ENCODE results near the gene TRPM2.

TRPM2 gene

DNA sequence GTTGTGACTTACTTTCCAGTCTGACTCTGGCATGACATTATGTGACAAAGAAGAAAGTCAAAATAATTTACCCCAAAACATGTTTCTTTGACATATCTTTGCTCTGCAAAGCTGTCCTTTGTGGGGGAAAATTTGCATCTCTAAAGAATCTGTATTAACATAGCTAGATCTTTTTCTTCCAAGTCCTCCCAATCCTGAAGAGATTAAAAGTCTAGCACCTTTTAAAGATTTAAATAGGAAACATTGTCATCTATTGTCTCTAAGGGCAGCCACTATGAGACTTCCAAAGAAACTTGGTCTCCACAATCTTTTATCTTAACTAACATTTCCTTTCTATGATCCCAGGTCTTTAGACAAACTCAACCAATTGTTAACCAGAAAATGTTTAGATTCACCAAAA, 117.9 kb downstream of the TRPM2 start:
- DNase-seq, result no peak

DNA sequence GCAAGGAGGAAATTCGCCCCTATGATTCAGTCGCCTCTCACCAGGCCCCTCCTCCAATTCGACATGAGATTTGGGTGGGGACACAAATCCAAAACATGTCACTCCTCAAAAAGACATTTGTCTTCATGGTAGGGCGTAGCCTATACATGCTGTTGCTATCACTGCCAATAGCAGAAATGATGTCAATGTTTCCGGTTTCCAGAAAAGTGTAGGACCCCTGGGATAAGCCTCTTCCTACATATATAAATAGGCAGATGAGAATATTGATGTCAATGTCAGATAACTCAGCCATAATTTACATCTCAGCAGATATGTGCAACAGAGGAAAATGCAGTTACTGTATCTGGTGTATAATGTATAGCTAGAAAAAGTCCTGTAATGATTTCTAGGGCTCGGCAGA, 118.6 kb downstream of the TRPM2 start:
- DNase-seq, result no peak

DNA sequence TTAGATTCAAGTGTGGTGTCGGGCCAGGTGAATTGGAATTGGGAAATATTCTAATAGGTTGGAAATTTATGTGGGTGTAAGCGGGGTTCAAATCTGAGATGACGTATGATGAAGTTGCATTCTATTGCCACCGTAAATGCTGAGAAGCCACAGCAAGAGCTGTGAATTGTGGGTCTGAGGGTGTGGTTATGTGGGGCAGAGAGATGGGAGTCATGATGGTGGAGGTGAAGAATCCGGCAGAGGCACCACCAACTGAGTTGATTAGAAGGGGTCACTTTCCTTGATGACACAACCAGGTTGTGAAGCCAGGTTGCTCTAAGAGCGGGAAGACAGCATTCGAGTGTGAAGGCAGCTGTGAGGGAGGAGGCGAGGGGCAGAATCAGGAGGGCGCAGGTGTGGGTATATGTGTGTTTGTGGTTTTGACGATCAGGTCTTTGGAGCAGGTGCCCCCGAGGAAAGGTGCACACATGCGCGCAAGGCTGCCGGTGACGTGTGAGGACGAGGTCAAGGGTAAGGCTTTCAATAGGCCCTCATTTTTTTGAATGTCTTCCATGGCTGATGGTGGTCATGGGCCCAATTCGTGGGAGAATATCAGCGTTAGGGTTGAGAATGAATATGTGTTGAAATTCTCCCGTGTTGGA, 120.6 kb downstream of the TRPM2 start:
- DNase-seq, result no peak

DNA sequence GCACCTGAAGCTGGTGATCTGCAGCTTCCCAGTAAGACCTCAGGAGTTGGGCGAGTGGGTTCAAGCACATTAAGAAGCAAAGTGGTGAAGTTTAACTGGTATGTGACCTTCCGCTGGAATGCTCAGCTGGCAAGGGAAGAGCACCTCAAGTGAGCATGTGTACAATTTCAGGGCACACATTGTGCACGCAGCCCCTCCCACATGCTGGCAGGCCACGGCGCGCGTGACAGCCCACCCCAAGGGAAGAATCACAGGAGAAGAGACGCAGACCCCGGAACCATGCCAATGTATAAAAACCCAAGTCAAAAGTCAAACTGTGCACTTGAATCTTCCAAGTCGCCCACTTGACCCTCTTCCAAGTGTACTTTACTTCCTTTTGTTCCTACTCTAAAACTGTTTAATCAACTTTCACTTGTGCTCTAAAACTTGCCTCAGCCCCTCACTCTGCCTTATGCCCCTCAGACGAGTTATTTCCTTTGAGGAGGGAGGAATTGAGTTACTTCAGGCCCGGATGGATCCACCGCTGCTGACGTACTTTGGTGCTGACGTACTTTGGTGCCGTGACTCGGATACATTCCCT, 121.9 kb downstream of the TRPM2 start:
- no peak for DNase-seq

DNA sequence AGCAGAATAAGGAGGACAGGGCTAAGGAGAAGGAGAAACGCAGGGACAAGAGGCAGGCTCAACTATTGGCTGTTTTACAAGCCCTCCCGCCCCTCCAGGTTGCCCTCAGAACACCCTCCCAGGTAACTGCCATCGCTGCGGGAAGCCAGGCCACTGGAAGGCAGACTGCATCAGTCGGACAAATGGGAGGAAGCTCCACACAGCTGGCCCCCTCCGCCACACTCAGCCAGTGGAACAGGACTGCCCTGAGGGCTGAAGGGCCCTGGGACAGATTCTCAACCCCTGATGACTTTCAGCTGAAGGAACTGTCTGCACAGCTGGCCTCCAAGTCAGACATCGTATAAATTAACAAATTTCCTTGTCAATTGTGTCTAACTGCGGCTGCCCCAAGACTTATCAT, 123.7 kb downstream of the TRPM2 start:
- DNase-seq, result no peak

DNA sequence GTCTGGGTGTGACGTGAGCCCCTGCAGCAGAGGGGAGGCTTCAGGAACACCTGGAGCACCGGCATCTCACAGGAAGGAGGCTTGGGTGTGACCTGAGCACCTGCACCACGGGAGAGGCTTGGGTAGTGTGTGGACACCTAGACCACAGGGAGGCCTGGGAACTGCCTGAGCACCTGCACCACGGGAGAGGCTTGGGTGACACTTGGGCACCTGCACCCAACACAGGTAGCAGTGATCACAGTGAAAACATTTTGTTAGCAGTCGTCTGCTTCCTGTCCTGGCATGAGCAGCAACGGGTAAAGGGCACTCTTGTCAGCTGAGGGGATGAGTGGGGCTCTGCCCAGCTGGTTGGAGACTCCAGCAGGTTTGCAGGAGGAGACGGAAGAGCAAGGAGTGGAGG, 124.3 kb downstream of the TRPM2 start:
- no peak for DNase-seq

DNA sequence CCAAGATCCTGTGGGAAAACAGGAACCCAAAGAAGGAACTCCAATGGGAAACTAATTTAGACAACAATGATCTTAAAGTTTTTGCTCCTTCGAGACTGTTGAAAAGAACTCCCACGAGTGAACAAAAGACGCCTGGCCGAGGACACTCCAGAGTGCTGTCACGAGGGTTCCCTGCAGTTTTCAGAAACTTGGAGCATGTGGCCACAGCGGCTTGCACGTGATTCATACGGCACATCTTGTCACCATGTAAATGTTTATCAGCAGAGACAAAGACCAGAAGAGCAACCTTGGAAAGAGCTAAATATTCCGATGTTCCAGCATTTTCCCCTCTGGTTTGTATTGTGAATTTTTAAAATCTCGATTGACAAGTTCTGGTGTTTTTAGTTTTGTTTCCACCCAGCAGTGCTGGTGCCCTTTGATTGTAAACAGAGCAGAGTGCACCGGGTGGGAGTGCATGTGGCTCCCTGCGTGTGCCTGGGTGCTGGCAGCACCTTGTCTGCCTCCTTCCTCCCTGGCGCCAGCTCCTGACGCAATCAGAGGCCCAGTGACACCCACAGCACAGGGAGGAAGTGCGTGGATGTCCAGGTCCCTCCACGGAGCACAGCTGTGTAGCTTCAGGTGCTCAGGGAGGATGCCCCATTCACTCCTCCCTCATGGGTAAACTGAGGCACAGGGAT, 124.8 kb downstream of the TRPM2 start:
- no peak for DNase-seq

DNA sequence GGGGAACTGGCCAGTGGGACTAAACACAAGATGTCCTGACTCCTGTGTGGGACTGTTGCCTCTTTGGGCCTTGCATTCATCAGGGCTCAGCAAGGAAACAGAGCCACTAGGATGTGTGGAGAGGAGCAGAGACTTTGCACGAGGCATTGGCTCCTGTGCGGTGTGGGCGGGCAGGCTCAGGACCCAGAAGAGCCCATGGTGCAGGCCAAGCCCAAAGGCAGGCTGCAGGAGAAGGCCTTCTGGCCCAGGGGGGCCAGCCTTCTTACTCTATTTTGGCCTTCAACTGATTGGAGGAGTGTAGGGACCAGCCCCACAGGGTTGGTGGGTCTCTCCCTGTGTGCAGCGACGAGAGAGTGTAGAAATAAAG, 125.4 kb downstream of the TRPM2 start:
- no peak for DNase-seq

DNA sequence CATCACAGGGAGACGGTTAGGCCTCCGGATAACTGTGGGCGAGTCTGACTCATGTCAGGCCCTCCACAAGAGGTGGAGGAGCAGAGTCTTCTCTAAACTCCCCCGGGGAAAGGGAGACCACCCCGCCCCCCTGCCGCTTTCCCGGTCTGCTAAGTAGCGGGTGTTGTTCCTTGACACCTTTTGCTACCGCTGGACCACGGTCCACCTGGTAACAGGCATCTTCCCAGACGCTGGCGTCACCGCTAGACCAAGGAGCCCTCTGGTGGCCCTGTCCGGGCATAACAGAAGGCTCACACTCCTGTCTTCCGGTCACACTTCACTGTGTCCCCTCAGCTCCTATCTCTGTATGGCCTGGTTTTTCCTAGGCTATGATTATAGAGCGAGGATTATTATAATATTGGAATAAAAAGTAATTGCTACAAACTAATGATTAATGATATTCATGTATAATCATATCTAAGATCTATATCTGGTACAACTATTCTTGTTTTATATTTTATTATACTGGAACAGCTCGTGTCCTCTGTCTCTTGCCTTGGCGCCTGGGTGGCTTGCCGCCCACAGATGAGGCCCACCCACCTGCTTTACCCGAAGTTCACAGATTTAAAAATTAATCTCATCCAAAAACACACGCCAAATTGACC, 126.3 kb downstream of the TRPM2 start:
- peak; percentile 42 for DNase-seq

DNA sequence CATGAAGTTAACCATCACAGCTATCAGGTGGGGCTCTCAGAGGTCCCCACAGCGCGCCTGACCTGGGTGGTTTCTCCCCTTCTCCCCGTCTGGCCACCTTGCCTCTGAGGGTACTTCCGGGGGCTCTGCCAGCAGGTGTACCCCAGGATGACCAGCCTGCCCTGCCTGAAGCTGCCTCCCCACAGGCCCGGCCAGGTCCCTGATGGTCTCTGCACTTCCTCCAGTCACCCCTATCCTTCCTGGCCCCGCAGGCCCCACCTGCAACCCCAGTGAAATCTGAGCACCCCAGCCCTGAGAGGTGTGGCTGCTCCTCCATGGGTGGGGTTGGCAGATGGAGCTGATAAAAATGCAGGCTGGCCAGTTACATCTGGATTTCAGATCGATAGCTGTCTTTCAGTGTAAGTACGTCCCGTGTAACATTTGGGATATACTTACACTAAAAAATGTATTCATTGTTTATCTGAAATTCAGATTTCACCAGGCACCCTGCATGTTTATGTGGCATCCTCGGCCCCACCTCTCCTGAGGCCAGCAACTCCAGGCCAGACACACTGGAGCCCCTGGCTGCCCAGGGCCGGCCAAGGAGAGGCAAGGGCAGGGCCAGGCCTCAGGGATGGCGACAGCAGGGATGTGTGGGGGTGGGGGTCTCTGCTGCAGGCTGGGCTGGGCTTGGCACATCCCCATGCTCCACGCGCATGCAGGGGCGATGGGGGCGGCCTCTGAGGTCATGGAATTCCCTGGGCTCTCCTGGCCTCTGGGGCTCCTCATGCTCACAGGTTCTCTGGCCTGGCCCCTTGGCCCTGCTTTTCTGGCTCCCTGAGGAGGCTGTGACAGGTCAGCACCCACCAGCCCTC, 127.0 kb downstream of the TRPM2 start:
- DNase-seq, result no peak

DNA sequence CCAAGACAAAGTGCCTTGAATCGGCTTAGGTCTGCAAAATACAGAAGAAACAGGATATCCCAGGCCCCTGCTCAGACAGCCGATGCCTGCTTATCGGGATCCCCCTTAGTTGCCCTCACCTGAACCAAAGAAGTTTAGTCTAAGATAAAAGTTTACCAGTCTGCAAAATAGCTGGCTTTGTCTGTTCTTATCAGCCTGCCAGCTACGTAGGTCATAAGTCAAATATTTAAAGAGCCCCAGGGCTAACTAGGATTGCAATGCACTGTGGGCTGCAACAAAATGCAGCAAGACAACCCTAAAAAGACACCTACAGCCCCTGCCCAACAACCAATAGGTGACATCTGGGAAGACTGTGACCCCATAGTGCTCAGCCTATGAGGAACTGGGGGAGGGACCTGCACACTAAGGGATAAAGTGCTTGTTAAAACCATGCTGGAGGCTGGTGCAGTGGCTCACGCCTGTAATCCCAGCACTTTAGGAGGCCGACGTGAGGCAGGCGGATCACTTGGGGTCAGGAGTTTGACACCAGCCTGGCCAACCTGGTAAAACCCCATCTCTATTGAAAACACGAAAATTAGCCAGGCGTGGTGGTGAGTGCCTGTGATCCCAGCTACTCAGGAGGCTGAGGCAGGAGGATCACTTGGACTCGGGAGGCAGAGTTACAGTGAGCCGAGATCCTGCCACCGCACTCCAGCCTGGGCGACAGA, 129.3 kb downstream of the TRPM2 start:
- no peak for DNase-seq

DNA sequence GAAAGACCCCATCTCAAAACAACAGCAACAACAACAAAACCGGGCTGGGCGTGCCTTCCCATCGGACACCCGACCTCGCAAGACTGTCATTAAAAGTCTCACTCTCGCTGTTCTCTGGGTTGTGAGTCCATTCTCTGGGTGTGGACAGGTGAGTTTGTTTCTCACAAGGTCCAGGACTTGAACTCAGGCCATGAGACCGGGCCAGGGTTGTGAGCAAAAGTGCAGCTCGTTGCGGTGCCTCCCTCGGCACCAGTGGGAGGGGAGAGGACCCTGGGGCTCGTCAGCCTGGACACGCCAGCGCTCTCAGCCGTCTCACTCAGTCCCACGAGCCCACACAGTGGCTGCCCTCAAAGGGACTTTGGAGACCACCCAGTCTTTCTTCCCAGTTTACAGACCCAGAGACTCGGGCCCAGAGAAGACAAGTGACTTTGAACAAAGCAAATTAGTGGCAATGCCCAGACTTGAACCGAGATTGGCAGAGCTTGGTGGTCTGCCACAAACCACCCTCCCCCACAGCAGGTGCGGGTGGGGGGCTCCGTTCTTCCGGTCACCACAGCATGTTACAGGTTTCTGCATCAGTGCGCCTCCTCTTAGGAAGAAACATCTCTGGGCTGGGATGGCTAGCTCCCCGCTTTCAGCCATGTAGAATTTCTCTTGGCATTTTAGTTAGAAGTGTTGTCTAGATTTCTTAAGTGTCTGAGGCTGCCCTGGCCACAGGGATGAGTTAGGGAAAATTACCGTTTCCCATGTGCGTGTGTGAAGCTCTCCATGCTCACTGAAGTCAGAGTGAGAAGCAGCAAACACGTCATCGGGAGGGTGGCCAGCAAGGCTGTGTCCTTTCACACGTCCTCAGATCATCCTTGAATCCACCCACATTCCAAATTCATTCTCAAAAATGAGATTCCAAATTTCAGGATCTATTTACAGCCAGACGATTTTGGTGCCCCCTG, 130.1 kb downstream of the TRPM2 start:
- no peak for DNase-seq

DNA sequence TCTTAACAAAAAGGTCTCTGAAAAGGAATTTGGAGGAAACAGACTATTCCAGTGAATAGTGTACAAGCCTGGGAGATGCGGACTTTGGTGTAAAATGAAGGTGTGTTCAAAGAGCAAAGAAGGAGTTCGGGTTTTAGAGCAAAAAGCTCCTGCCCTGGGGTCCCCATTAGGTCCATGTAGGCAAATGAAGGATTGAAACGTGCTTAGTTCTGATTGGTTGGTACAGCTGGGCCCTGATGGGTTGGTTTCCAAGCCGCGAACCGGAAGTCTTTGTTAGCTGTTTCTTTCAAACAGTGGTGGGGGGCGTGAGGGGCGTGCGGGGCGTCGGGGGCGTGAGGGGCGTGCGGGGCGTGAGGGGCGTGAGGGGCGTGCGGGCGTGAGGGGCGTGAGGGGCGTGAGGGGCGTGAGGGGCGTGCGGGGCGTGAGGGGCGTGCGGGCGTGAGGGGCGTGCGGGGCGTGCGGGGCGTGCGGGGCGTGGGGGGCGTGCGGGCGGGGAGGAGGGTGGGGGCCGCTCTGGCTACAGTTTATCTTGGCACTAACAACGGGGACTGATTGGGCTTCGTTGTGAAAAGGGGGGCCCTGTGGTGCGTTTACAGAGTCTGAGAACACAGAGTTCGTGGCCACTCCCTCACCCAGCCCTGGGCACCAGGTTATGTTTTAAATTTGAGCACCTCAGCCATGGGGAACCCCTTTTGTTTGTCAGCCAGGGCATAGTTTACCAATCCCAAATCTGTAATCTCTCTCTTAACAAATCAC, 131.3 kb downstream of the TRPM2 start:
- no peak for DNase-seq

DNA sequence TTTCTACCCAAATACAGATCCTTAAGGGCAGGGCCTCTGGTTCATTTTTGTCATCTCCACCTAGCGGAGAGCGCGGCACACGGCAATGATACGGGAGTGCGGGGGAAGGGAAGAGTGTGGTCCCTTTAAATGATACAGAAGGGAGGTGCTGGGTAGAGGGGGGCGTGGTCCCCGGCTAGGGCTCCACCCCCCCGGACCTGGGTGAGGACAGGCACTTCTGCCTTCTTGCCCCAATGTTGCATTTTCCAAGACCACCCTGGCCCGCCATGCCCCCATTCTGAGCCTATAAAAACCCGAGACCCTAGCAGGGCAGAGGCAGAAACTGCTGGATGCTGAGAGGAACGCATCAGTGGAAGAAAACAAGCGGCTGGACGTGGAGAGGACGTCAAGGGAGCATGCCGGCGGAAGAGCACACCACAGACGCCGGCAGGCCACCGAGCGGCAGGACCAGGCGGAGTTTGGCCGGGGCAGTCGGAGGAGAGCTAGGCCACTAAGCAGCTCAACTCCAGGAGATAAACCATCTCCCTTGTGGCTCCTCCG, 131.9 kb downstream of the TRPM2 start:
- DNase-seq, result peak; percentile 59

DNA sequence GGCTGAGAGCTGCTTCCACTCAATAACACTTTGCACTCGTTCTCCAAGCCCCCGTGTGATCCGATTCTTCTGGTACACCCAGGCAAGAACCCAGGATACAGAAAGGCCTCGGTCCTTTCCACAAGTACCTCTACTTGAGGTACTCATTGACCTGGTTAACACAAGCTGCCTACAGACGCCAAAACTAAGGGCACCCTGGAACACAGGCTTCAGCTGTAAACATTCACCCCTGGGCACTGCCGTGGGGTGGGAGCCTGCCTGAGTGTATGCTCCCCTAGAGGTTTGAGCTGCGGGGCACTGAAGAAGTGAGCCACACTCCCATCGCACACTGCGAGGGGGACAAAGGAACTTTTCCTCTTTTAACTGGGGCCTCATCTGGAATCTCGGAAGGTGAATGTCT, 132.4 kb downstream of the TRPM2 start:
- no peak for DNase-seq

DNA sequence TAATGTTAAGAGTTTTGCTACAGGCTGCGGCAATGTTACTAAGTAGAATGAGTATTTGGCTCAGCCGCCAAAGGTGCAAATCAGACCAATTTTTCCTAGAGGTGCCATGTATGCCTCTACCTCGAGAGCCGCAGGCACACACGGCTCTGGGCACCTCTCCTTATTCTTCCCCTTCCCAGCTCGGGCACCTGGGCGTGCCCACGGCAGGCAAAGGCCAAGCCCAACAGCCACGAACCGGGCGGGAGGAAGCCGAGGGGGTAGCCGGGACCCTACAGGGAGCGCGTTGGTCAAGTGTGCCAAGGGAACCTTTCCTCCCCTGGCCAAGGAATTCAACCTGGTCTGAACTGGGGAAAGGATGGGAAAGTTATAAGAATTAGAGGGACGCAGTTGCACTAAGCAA, 132.9 kb downstream of the TRPM2 start:
- no peak for DNase-seq

DNA sequence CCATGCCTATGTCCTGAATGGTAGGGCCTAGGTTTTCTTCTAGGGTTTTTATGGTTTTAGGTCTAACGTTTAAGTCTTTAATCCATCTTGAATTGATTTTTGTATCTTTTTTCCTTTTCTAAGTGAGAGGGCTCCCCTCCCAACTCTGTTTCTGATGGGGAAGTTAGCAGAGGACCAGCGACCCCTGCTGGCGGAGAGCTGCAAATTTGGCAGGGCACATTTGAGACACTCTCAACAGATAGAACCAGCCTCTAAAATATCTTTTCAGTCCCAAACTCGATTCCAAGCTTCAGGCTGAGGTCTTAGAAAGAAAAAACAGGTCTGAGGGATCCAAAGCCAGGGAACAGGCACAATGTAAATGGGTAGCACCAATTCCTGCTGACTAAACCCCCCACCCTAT, 134.4 kb downstream of the TRPM2 start:
- peak; percentile 60 for DNase-seq

DNA sequence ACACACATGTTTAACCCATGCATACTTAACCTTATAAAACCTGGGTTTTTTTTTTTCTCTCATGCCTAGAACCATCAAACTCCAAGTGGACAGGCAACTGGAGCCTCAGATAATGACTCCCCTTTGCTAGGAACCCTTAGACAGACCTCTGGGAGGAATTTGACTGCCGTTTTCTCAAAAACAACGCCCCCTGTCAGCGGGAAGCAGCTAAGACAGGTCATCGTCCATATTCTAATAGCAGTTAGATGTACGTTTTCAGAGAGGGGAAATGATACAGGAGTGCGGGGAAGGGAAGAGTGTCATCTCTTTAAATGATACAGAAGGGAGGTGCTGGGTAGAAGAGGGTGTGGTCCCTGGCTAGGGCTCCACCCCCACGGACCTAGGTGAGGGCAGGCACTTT, 136.5 kb downstream of the TRPM2 start:
- DNase-seq, result no peak

DNA sequence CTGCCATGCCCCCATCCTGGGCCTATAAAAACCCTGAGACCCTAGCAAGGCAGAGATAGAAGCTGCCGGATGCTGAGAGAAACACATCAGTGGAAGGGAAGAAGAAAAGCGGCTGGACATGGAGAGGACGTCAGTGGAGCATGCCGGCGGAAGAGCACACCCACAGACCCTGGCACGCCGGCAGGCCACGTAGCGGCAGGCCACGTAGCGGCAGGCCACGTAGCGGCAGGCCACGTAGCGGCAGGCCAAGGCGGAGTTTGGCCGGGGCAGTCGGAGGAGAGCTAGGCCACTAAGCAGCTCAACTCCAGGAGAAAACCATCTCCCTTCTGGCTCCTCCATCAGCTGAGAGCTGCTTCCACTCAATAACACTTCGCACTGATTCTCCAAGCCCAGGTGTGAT, 137.0 kb downstream of the TRPM2 start:
- no peak for DNase-seq

DNA sequence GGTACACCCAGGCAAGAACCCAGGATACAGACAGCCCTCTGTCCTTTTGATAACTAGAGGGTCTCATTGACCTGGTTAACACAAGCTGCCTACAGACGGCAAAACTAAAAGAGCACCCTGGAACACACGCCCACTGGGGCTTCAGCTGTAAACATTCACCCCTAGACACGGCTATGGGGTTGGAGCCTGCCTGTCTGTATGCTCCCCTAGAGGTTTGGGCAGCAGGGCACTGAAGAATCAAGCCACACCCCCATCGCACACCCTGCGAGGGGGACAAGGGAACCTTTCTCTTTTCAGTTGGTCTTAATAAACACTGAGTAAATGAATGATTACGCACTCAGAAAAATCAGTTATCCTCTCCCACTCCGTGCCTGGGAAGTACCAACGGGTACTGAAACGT, 137.4 kb downstream of the TRPM2 start:
- DNase-seq, result no peak
